ENCODE measurements around the gene LYRM9. TPM values are rescaled to one million over a fixed set of nuclear protein-coding genes. Genes with fewer than 3 reads are reported as not detected.
A peak's percentile ranks its signal among the peaks of the same experiment; 100 is the strongest.

LYRM9 gene
- polyA plus RNA-seq, 1 of the 3 experiments (the other 2 are of a cell fraction), result 4.6 TPM

DNA sequence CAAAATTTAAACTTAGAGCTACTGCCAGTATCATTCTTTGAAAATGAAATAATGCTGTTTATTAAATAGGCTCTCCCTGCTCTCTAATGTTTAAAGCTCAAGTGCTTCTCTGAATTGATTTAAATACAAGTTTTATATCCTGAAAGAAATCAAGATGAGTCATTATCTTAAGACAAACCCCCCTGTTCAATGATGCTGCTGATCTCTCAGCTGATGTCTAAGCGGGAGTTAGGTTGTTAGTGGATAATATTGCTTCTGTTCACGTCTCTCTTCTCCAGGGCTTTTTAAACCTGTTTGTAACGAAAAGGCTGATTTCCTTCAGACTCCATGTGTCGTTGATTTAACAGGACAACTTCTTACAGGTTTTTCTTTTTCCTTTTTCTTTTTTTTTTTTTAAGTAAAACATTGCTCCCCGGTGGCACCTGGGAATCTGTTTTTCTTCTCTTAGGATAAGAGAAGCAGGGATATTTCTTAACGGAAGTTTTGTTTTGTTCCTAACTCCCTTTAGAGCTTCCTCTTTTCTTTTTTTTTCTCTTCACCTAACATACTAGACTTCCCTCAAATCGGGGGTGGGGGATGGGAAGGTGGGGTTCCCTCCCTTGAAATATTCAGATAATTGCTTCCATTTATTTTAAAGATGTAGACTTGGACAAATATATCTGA is 807 bp upstream of the LYRM9 start (continued):
- TF ChIP-seq, protein P1, sequence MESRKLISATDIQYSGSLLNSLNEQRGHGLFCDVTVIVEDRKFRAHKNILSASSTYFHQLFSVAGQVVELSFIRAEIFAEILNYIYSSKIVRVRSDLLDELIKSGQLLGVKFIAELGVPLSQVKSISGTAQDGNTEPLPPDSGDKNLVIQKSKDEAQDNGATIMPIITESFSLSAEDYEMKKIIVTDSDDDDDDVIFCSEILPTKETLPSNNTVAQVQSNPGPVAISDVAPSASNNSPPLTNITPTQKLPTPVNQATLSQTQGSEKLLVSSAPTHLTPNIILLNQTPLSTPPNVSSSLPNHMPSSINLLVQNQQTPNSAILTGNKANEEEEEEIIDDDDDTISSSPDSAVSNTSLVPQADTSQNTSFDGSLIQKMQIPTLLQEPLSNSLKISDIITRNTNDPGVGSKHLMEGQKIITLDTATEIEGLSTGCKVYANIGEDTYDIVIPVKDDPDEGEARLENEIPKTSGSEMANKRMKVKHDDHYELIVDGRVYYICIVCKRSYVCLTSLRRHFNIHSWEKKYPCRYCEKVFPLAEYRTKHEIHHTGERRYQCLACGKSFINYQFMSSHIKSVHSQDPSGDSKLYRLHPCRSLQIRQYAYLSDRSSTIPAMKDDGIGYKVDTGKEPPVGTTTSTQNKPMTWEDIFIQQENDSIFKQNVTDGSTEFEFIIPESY (IDR thresholded peaks at IDR 0.05; ENCODE audit: borderline replicate concordance, low read depth), result no peak
- TF ChIP-seq CHD2 (IDR thresholded peaks at IDR 0.05; ENCODE audit: low read length, partially characterized antibody), result no peak

DNA sequence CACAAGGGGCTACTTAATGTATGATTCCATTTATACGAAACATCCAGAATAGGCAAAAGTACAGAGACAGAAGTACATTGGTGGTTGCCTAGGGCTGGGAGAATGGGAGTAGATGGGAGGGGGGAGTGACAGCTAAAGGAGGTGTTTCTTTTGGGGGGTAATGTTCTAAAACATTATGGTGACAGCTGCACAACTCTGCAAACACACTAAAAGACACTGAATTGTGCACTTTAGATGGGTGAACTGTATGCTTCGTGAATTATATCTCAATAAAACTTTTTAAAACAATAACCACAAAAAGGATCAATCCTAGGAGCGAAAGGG is 661 bp downstream of the LYRM9 start:
- peak overlapping the region; percentile 41 to 77; a peak in 2 of 4 replicates for H3K27ac ChIP-seq (ENCODE audit: low read depth in 2 of 2, low read length in 1 of 2)
- CTCF ChIA-PET, result interaction anchor here (0.6 to 7.2 kb wide), 29 partner anchors 10 to 442 kb away, joined by 3 to 89 read pairs (median 4); partner anchors contain the start of genes IFT20, NLK and TNFAIP1
- WGBS (ENCODE audit: low lambda C conversion rate), result 55% methylated on average over 3 of the region's 3 CpGs
- TF ChIP-seq POLR2AphosphoS5 (IDR thresholded peaks at IDR 0.05; ENCODE audit: low read depth, low read length), result no peak
- TF ChIP-seq NRF1 (IDR thresholded peaks at IDR 0.05; ENCODE audit: low read depth, low read length), result no peak
- no peak for TF ChIP-seq MEF2A (IDR thresholded peaks at IDR 0.05; ENCODE audit: borderline replicate concordance, low read depth)
- TF ChIP-seq, protein P2, sequence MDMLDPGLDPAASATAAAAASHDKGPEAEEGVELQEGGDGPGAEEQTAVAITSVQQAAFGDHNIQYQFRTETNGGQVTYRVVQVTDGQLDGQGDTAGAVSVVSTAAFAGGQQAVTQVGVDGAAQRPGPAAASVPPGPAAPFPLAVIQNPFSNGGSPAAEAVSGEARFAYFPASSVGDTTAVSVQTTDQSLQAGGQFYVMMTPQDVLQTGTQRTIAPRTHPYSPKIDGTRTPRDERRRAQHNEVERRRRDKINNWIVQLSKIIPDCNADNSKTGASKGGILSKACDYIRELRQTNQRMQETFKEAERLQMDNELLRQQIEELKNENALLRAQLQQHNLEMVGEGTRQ (IDR thresholded peaks at IDR 0.05; ENCODE audit: borderline replicate concordance, low read depth, low read length), result no peak
- TF ChIP-seq RAD21 (IDR thresholded peaks at IDR 0.05; ENCODE audit: low read length), result no peak
- no peak for TF ChIP-seq SIN3A (IDR thresholded peaks at IDR 0.05; ENCODE audit: borderline replicate concordance, low read depth, low read length)
- no peak for TF ChIP-seq EZH2phosphoT487 (IDR thresholded peaks at IDR 0.05; ENCODE audit: borderline replicate concordance, low read depth)
- TF ChIP-seq RXRA (IDR thresholded peaks at IDR 0.05; ENCODE audit: borderline replicate concordance, low read depth), result no peak
- TF ChIP-seq EP300 (IDR thresholded peaks at IDR 0.05; ENCODE audit: borderline replicate concordance in 1 of 2, low read depth in 1 of 2, low read length in 1 of 2), result no peak
- TF ChIP-seq, protein P3, sequence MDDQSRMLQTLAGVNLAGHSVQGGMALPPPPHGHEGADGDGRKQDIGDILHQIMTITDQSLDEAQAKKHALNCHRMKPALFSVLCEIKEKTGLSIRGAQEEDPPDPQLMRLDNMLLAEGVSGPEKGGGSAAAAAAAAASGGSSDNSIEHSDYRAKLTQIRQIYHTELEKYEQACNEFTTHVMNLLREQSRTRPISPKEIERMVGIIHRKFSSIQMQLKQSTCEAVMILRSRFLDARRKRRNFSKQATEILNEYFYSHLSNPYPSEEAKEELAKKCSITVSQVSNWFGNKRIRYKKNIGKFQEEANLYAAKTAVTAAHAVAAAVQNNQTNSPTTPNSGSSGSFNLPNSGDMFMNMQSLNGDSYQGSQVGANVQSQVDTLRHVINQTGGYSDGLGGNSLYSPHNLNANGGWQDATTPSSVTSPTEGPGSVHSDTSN (IDR thresholded peaks at IDR 0.05), result no peak
- TF ChIP-seq NFIC (IDR thresholded peaks at IDR 0.05; ENCODE audit: borderline replicate concordance), result no peak
- TF ChIP-seq, protein P1 (IDR thresholded peaks at IDR 0.05; ENCODE audit: borderline replicate concordance, low read depth), result no peak
- no peak for TF ChIP-seq JUND (IDR thresholded peaks at IDR 0.05)
- TF ChIP-seq RFX5 (IDR thresholded peaks at IDR 0.05; ENCODE audit: low read length), result no peak
- TF ChIP-seq, protein P4, sequence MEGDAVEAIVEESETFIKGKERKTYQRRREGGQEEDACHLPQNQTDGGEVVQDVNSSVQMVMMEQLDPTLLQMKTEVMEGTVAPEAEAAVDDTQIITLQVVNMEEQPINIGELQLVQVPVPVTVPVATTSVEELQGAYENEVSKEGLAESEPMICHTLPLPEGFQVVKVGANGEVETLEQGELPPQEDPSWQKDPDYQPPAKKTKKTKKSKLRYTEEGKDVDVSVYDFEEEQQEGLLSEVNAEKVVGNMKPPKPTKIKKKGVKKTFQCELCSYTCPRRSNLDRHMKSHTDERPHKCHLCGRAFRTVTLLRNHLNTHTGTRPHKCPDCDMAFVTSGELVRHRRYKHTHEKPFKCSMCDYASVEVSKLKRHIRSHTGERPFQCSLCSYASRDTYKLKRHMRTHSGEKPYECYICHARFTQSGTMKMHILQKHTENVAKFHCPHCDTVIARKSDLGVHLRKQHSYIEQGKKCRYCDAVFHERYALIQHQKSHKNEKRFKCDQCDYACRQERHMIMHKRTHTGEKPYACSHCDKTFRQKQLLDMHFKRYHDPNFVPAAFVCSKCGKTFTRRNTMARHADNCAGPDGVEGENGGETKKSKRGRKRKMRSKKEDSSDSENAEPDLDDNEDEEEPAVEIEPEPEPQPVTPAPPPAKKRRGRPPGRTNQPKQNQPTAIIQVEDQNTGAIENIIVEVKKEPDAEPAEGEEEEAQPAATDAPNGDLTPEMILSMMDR (IDR thresholded peaks at IDR 0.05), result no peak
- TF ChIP-seq, protein P5, sequence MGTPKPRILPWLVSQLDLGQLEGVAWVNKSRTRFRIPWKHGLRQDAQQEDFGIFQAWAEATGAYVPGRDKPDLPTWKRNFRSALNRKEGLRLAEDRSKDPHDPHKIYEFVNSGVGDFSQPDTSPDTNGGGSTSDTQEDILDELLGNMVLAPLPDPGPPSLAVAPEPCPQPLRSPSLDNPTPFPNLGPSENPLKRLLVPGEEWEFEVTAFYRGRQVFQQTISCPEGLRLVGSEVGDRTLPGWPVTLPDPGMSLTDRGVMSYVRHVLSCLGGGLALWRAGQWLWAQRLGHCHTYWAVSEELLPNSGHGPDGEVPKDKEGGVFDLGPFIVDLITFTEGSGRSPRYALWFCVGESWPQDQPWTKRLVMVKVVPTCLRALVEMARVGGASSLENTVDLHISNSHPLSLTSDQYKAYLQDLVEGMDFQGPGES (IDR thresholded peaks at IDR 0.05; ENCODE audit: low read depth, low read length), result no peak
- no peak for TF ChIP-seq TAF1 (IDR thresholded peaks at IDR 0.05; ENCODE audit: borderline replicate concordance, low read depth, low read length)

More for the DNA sequence above, 661 bp downstream of the LYRM9 start:
- no peaks in the 10 kb centered on the region for H3F3A ChIP-seq (replicated peaks; ENCODE audit: insufficient read depth)
- H3K9me3 ChIP-seq, result no peaks in the 10 kb centered on the region
- H3K36me3 ChIP-seq (replicated peaks in 1 of 2; ENCODE audit: control insufficient read depth in 1 of 2, insufficient read depth in 2 of 2, low read length in 1 of 2), result no peaks in the 10 kb centered on the region
- H3K4me1 ChIP-seq (ENCODE audit: control insufficient read depth in 1 of 2, insufficient read depth in 2 of 2, low read depth in 1 of 2, low read length in 1 of 2), result peaks cover 0 to 5% of the 10 kb centered on the region in 2 experiments; a peak in 2 of 4 replicates
- no peak for DNase-seq
- peak overlapping the region; percentile 63 to 70 for H3K4me3 ChIP-seq (ENCODE audit: low read depth in 2 of 2, low read length in 1 of 2)
- peak overlapping the region; percentile 82; the same call in 1 of the 2 replicates for H2AFZ ChIP-seq (ENCODE audit: low read depth)
- H3K4me2 ChIP-seq, result peak overlapping the region; percentile 86
- no peaks in the 10 kb centered on the region for H3K9me2 ChIP-seq
- H3K9ac ChIP-seq, result peak overlapping the region; percentile 82
- no peaks in the 10 kb centered on the region for H3K27me3 ChIP-seq (ENCODE audit: insufficient read depth)
- H4K20me1 ChIP-seq (ENCODE audit: insufficient read depth), result no peaks in the 10 kb centered on the region
- H3K79me2 ChIP-seq (ENCODE audit: insufficient read depth), result no peaks in the 10 kb centered on the region
- POLR2A ChIA-PET, result interaction anchor here (0.6 to 0.8 kb wide), 2 partner anchors 18 to 87 kb away, joined by 3 read pairs; no protein-coding TSS in a partner anchor

Measured in SK-N-SH (cell line).